Measurements from ENCODE around the gene MEG3.
A peak's percentile ranks its signal among the peaks of the same experiment; 100 is the strongest.
"Not testable (repeated sequence)": the region's sequence is repeated elsewhere in the genome, so short reads cannot be mapped to it uniquely, and the experiment has no call there.

Gene MEG3

DNA sequence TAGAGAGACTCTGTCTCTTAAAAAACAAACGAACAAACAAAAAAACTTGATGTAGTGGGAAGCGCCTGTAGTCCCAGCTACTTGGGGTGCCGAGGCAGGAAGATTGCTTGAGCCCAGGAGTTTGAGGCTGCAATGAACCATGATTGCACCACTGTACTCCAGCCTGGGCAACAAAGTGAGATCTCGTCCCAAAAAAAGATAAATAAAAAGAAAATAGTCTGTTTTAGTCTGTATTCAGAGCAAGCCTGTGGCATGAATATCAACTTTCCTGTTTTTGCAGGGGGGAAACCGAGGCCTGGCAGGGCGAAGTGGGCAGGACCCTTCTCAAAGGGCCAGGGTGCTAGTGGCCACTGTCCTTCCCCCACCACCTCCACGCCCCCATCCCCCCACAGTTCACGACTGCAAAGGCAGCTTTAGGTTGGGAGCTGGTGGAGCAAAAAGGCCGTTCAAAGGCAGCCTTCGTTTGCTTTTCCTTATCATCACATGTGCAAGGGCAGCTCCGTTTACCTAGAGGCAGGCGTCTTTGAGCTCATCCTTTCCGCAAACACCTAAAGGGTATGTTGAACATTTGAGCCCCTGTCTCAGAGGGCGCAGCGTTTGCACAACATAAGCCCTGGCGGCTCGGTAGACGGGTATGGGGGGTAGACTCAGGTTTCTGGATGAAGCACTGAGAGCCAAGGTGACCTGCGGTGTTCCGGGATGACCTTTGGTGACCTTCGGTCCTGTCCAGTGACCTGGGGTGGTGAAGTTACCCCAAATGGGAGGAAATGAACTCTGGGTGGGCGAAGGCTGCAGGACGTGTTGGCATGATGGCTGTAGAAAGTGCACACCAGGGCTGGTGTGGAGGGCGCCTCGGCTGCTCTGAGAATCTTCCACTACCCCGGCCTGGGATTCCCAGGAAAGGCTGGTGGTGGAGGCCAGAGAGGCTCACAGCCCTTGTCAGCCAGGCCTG, 8.7 kb upstream of the MEG3 start:
- no peak for DNase-seq

DNA sequence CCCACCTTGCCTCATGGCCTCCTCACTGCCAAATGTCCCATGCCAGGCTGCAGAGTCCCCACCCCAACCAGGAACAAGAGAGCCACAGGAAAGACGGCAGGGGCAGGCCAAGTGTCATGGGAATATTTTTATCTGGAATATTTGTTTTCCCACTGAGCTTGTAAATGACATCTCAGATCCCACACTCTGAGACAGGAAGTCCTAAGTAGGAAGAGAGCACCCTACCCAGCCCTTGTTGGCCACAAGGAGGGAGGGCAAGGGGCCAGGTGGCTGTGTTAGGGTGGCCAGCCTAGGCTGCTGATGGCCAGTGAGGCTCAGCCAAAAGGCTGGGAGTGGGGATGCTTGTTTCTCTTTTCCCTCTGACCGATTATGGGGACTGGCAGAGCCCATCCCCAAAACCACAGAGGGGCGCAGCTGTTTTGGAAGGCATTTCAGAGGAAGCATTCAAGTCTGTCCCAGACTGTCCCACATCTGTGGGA, 7.7 kb upstream of the MEG3 start:
- no peak for DNase-seq

DNA sequence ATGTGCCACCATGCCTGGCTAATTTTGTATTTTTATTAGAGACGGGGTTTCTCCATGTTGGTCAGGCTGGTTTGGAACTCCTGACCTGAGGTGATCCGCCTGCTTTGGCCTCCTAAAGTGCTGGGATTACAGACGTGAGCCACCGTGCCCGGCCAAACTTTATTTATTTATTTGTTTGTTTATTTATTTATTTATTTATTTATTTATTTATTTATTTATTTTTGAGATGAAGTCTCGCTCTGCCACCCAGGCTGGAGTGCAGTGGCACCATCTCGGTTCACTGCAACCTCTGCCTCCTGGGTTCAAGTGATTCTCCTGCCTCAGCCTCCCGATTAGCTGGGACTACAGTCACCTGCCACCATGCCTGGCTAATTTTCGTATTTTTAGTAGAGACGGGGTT, 7.0 kb upstream of the MEG3 start:
- not testable (repeated sequence) for DNase-seq

- DNase-seq, result no peak
Observed at GRCh38 chr14:100819453-100819828, 6.5 kb upstream of the MEG3 start.

GRCh38 chr14:100819829-100820475, 6.0 kb upstream of the MEG3 start:
- no peak for DNase-seq

GRCh38 chr14:100820957-100821356, 5.0 kb upstream of the MEG3 start:
- no peak for DNase-seq

GRCh38 chr14:100822013-100822412, 3.9 kb upstream of the MEG3 start:
- DNase-seq, result no peak

DNA sequence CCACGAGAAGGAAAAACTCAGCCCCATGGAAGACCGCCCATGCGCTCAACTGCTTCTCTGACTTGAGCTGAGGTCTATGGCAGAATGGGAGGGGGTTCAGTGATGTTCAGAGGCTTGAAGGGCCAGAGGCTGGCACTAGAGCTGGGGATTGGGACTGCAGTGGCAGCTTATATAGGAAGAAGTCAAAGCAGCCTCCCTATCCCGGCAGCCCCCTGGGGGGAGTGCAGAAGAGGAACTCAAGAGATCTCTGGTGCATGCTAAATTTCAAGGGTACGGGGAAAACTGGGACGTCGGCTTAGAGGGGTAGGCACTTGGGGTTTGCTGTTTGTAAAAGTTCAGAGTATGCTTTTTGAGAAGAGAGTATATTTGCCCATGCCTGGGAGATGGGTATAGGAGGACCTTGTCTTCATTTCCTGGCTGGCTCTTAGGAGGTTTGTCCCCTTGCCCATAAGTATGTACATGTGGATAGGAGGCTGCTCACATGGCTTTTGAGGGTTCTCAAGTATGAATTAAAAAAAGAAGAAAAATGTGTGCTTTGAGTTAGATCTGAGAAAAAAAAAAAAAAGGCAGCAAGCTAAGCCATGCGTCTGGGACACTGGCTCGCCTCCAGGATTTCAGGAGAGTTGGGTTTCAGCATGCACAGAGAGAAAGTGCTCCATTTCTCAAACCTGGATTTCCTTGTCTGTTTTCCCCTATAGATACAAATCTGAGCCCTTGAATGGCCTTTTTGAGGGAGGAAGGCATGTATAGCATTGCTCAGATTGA, 3.2 kb upstream of the MEG3 start:
- DNase-seq, result no peak

- no peak for DNase-seq
Observed at GRCh38 chr14:100823413-100824080, 2.4 kb upstream of the MEG3 start.

DNA sequence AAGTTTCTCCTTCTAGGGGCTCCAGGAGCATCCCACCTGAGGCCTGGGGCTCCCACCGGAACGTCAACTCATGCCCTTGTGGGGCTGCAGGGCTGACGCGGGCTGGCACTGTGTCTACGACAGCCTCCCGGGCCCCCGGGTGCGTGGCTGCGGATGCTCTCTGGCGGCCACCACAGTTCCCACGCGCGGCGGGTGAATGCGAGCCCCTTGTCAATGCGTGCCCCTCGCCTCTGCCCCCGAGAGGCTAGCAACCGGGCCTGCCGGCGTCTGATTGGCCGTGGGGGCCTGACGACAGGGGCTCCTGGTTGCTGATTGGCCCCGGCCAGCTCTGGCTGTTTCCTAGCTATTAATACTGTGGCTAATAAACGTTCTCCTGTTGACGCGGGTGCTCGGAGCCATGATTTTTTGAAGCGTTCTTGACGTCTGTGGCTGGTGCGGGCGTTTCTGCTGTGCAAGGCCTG, 1.8 kb upstream of the MEG3 start:
- DNase-seq, result no peak

GRCh38 chr14:100824901-100825712, 811 bp upstream of the MEG3 start:
- no peak for DNase-seq

DNA sequence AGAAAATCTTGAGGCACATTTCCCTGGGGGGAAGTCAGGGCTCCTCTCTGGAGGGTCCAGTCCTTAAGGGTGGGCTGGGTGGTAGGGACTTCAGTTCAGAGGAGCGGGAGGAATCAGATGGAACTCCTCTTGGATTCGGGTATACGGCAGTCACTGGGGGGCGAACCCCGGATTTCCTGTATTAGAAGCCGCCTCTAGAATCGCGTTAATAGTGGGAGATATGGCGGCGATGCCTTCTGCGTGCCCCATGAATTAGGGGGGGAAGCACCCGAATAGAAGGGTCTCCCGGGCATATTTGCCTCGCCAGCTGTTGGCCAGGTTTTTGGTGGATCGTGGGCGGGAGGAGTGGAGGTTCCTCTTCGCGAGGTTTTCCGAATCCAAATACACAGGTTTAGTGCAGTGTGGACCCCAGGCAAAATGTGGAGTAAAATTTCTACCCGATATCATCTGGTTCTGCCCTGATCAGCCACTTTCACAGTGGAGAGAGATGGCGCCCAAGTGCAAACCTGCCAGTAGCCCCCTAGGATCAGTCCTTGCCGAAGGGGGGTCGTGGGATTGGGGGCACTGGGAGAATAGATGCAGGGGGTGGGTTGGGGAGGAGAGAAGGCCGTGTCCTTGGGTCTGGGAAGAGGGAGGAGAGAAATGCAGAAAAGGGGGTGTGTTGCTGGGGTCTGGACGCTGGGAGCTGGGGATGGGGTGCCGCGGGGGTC, 628 bp downstream of the MEG3 start:
- no peak for DNase-seq

DNA sequence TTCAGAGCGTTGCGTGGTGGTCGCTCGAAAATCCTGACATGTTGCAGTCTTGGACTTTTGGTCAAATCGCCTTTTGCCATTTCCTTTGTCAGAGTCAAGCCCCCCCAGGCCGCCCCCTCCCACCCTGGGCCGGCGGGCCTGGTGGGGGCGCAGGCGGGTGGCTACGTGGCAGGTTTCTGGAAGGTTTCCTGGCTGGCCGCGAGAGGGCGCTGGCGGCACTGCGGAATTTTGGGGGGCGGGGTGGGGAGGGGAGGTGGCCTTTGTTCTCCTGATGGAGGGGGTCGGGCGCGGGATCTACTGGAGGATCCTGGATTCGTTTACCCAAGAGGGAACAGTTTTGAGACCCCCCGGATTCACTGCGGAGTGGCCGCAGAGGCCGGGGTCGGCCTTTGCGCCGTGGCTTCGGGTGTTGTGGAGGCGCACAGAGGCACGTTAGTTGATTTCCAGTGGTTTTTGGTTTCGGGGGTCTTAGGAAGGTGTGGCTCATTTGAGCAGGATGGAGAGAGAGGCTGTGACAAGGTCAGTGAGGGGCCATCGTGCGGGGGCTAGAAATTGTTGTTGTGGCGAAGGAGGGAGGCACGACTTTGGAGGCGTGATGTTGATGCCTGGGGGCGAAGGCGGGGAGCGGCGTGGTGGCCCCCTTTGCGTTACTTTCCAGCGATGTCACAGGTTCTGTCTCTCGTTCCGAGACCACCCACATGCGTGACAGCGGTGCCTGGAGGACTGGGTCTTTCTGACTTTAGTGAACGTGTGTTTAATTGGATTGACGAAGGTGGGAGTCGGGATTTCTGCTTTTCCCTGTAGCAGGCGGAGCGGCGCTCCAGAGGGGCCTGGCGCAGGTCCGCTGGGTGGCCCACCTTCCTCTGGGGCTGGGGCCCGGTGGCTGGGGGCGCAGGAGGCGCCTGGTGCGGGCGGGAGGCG, 1.4 kb downstream of the MEG3 start:
- DNase-seq, result no peak

- peak; percentile 17 to 43 for DNase-seq
Observed at GRCh38 chr14:100828031-100828769, 2.3 kb downstream of the MEG3 start.

GRCh38 chr14:100830681-100831080, 4.8 kb downstream of the MEG3 start:
- DNase-seq, result peak in 1 of 2 experiments; percentile 42

DNA sequence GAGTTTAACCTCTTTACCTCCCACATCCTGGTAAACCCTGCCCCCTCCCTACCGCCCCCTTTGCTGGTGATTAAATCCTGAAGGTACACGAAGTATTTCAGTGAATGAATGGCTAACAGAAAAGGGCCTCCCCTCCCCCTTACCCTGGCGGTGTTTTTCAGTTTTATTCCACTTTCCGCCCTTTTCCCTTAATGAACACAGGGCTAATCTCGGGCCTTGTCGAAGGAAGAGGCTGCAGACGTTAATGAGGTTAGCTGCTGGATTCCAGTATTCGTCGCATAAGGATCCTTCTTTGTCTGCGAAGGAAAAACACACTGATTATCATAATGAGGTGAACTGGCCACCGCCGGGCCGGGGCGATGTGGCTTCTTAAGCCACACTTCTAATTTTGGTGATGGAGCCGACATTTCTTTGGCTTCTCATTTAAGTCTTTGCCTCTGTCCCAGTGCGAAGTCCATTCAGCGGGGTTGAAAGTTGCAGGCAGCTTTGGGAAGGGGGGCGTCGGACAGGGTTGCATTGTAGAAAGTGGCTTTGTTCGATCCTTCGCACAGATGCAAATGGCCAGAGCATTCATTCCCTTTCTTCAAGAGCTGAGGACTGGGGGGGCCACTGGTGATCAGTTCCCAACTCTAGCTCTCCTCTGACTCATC, 6.5 kb downstream of the MEG3 start:
- DNase-seq, result no peak

GRCh38 chr14:100834082-100834793, 8.3 kb downstream of the MEG3 start:
- no peak for DNase-seq
